H1 (cell line): ENCODE data around the gene MAGI2. TPM values are rescaled to one million over a fixed set of nuclear protein-coding genes. Genes with fewer than 3 reads are reported as not detected.

Source experiments
- EGR1 ChIP-seq: IDR thresholded peaks from 2 replicates; pipeline ENCODE4 v1.6.1; 2011; ENCODE audit warnings: low read depth, low read length, borderline replicate concordance
- EP300 ChIP-seq, 2 experiments: IDR thresholded peaks; 1 replicate in 1 of 2; 2 replicates in 1 of 2; pipeline ENCODE4 v1.6.1; 2011 to 2012; ENCODE audit warnings: low read depth in 2 of 2, low read length in 2 of 2, mild to moderate bottlenecking in 2 of 2, borderline replicate concordance in 1 of 2, inconsistent platforms in 1 of 2, moderate library complexity in 1 of 2
- HDAC2 ChIP-seq, 2 experiments: fragments of 300-600 bp in 1 of 2; sonication (generic) in 1 of 2; IDR thresholded peaks; 2 replicates each; pipeline ENCODE4 v1.6.1; 2011 to 2012; ENCODE audit warnings: low read depth in 2 of 2, low read length in 2 of 2, mild to moderate bottlenecking in 2 of 2, moderate library complexity in 2 of 2, borderline replicate concordance in 1 of 2, inconsistent platforms in 1 of 2
- SIN3A ChIP-seq, 2 experiments: IDR thresholded peaks in 1 of 2; conservative IDR thresholded peaks in 1 of 2; 2 replicates each; pipeline ENCODE4 v1.6.1; 2011 to 2012; ENCODE audit warnings: low read length in 2 of 2, improper control_type of control experiment in 1 of 2, low read depth in 1 of 2, mild to moderate bottlenecking in 1 of 2
- SUZ12 ChIP-seq: fragments of 200-600 bp; sonication (generic); IDR thresholded peaks from 2 replicates; pipeline ENCODE4 v1.6.1; 2012; ENCODE audit warnings: mild to moderate bottlenecking, inconsistent platforms, low read length, moderate library complexity, mixed read lengths
- polyA plus RNA-seq, 7 experiments: library from polyadenylated mRNA; depleted of rRNA in 3 of 7; stranded (reverse) in 5 of 7; unstranded in 2 of 7; fragments of >200 nt in 5 of 7; fragments of 200-250 nt in 2 of 7; gene quantifications; 1 replicate in 5 of 7; 2 replicates in 1 of 7; 4 replicates in 1 of 7; pipeline versions ENCODE4 v1.2.1 to v1.2.3, GENCODE V29; 2011 to 2013; ENCODE audit warnings: missing spikeins in 2 of 7, mixed read lengths in 2 of 7
- total RNA-seq: library from RNA; stranded (reverse); fragmentation: NEBNext Ultra II Directional; extraction: Animal tissue kit (Norgen Biotek cat#: 25700); gene quantifications from 2 replicates; pipeline ENCODE4 v1.2.1, GENCODE V29; 2021
- TF ChIP-seq, protein P1 (sequence below): IDR thresholded peaks from 2 replicates; pipeline ENCODE4 v1.6.1; 2011; ENCODE audit warnings: low read depth, mild to moderate bottlenecking, low read length; ENCODE audit not compliant: insufficient read depth
- TF ChIP-seq, protein P2 (sequence below): IDR thresholded peaks from 2 replicates; pipeline ENCODE4 v1.6.1; 2012; ENCODE audit warnings: inconsistent platforms

MAGI2 gene
- total and polyA plus RNA-seq, 2 of the 8 experiments (the other 6 are each of a cell fraction or from before 2014, with no cell fraction given): 6.0 to 27.3 TPM

DNA sequence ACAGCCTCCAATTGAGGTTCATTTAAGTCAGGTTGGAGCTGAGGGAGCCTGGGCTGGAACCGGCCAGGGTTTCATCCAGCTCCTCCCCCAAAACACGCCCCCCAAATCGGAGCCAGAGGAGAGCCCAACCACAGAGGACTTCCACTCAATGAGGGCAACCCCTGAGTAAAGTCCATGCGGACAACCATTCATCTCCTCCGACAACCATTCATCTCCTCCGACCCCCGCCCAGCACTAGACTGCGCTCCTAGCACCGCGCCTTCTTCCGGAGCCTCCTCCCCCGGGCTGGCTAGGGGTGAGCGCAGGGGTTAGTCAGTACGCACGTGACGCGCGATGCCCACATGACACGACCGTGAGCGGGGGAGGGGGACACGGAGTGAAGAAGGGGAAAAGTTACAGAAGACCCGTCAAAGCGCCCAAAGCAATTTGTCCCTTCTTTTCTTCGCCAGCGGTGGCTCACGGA is 1.4 kb downstream of the MAGI2 start (continued):
- TF ChIP-seq EGR1 (0 out of 2 replicates have a peak, but pooled peaks have one; percentile 42), SUZ12 (no peak), SIN3A (conservative IDR thresholded peaks at IDR 0.05 in 1 of 2, IDR thresholded peaks at IDR 0.05 in 1 of 2; ENCODE audit: low read depth in 1 of 2, low read length in 2 of 2) (0 out of 4 replicates have a peak, but pooled peaks of 1 of the 2 experiments have one; percentile 43), EP300 (IDR thresholded peaks at IDR 0.05; ENCODE audit: borderline replicate concordance in 1 of 2, low read depth in 2 of 2, low read length in 2 of 2) (no peak), HDAC2 (IDR thresholded peaks at IDR 0.05; ENCODE audit: borderline replicate concordance in 1 of 2, low read depth in 2 of 2, low read length in 2 of 2) (0 out of 4 replicates have a peak, but pooled peaks of 1 of the 2 experiments have one; percentile 40)
- TF ChIP-seq, protein P1, sequence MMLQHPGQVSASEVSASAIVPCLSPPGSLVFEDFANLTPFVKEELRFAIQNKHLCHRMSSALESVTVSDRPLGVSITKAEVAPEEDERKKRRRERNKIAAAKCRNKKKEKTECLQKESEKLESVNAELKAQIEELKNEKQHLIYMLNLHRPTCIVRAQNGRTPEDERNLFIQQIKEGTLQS: peak; percentile 82
- TF ChIP-seq, protein P2, sequence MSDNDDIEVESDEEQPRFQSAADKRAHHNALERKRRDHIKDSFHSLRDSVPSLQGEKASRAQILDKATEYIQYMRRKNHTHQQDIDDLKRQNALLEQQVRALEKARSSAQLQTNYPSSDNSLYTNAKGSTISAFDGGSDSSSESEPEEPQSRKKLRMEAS: peak; percentile 69; the same call in 1 of the 2 replicates
